HEK293T (cell line): ENCODE results near the gene POLE3.

Source experiments
- ARNT ChIP-seq: fragments of 450-650 bp; IDR thresholded peaks from 2 replicates; pipeline ENCODE4 v1.6.1; 2017; ENCODE audit warnings: mild to moderate bottlenecking
- CTBP1 ChIP-seq: fragments of 450-650 bp; IDR thresholded peaks from 2 replicates; pipeline ENCODE4 v1.6.1; 2016; ENCODE audit warnings: borderline replicate concordance
- FOXK2 ChIP-seq: fragments of 450-650 bp; IDR thresholded peaks from 2 replicates; pipeline ENCODE4 v1.6.1; 2016; ENCODE audit warnings: mild to moderate bottlenecking
- HDGF ChIP-seq: fragments of 450-650 bp; IDR thresholded peaks from 2 replicates; pipeline ENCODE4 v1.6.1; 2017; ENCODE audit warnings: antibody characterized with exemption, borderline replicate concordance
- L3MBTL2 ChIP-seq: fragments of 450-650 bp; conservative IDR thresholded peaks from 2 replicates; pipeline ENCODE4 v1.6.1; 2016; ENCODE audit warnings: mild to moderate bottlenecking
- NFRKB ChIP-seq: fragments of 450-650 bp; IDR thresholded peaks from 2 replicates; pipeline ENCODE4 v1.6.1; 2016; ENCODE audit warnings: mild to moderate bottlenecking, moderate library complexity
- ZNF384 ChIP-seq: fragments of 450-650 bp; IDR thresholded peaks from 2 replicates; pipeline ENCODE4 v1.6.1; 2016

GRCh38 chr9:113431191-113431590 lies 20.7 kb upstream of the POLE3 start:
- TF ChIP-seq ZNF384, result no peak
- TF ChIP-seq HDGF, result no peak
- no peak for TF ChIP-seq NFRKB
- TF ChIP-seq ARNT, result no peak
- TF ChIP-seq FOXK2, result no peak
- no peak for TF ChIP-seq CTBP1
- TF ChIP-seq L3MBTL2, result no peak
